GM12878 (cell line): Measurements from ENCODE around the gene KRTAP21-2. TPM values are rescaled to one million over a fixed set of nuclear protein-coding genes. Genes with fewer than 3 reads are reported as not detected.

Experiments used
- ATAC-seq: fragments of 200-7000 bp; cut with Tn5 transposase; 3 replicates; pipeline ENCODE4 v1.9.1; 2020; ENCODE audit warnings: mild to moderate bottlenecking, moderate library complexity
- BruUV-seq: library from RNA; stranded (reverse); fragments of 400-500 nt; replicated peaks from 2 replicates; lab custom pipeline; 2021; lab: Mats Ljungman, UMichigan
- CTCF ChIA-PET: fragments of 300-600 bp; sonication (Branson Sonifier 250); formaldehyde crosslinking; extraction: SDS; loops from one replicate; lab custom pipeline; 2021; ENCODE audit warnings: inconsistent platforms; lab: Yijun Ruan, JAX
- POLR2A ChIA-PET: fragments of 350-600 bp; formaldehyde crosslinking; extraction: SDS; loops from one replicate; lab custom pipeline; 2021; ENCODE audit warnings: inconsistent platforms; lab: Charles Lee
- RAD21 ChIA-PET: fragments of 300-600 bp; sonication (Branson Sonifier 250); formaldehyde crosslinking; loops from one replicate; lab custom pipeline; 2023; ENCODE audit warnings: antibody characterized with exemption; ENCODE audit not compliant: unreplicated experiment; lab: Charles Lee
- SMC1A ChIA-PET: fragments of 300-600 bp; sonication (Branson Sonifier 250); formaldehyde crosslinking; loops from one replicate; lab custom pipeline; 2023; ENCODE audit not compliant: unreplicated experiment, uncharacterized antibody; lab: Charles Lee
- DNase-seq: peaks from one replicate; pipeline ENCODE4 v3.0.0-alpha.2; 2011; ENCODE audit warnings: low read depth, low spot score
- FAIRE-seq: peaks from 3 replicates; lab custom pipeline; 2011; peaks lifted over from hg19 to GRCh38; lab: Jason Lieb, UNC
- H2AFZ ChIP-seq: 2 replicates; pipeline ENCODE4 v1.6.0; 2011; ENCODE audit warnings: low read depth, low read length, control low read depth; ENCODE audit not compliant: control insufficient read depth
- H3K27ac ChIP-seq: 2 replicates; pipeline ENCODE4 v1.5.1; 2011; ENCODE audit warnings: control low read depth; ENCODE audit not compliant: control insufficient read depth, insufficient read depth
- H3K27me3 ChIP-seq, 2 experiments: replicated peaks in 1 of 2; 2 replicates each; pipeline versions ENCODE4 v1.6.0 to v1.6.1; 2011; ENCODE audit warnings: low read length in 1 of 2; ENCODE audit not compliant: control insufficient read depth in 2 of 2, insufficient read depth in 2 of 2
- H3K36me3 ChIP-seq, 2 experiments: 2 replicates each; pipeline ENCODE4 v1.5.1; 2011; ENCODE audit warnings: low read length in 1 of 2; ENCODE audit not compliant: control insufficient read depth in 2 of 2, insufficient read depth in 2 of 2
- H3K4me1 ChIP-seq: 2 replicates; pipeline ENCODE4 v1.6.1; 2011; ENCODE audit warnings: mild to moderate bottlenecking, low read length, moderate library complexity, mixed read lengths; ENCODE audit not compliant: control insufficient read depth, insufficient read depth
- H3K4me2 ChIP-seq: 2 replicates; pipeline ENCODE4 v1.6.0; 2011; ENCODE audit warnings: control low read depth; ENCODE audit not compliant: control insufficient read depth, insufficient read depth
- H3K4me3 ChIP-seq: fragments of 200-600 bp; sonication (generic); 2 replicates; pipeline ENCODE4 v1.5.1; 2016
- H3K79me2 ChIP-seq: 2 replicates; pipeline ENCODE4 v1.6.0; 2011; ENCODE audit warnings: low read length; ENCODE audit not compliant: control insufficient read depth, insufficient read depth
- H3K9ac ChIP-seq: 2 replicates; pipeline ENCODE4 v1.8.0; 2011; ENCODE audit warnings: low read length, control low read depth, mixed read lengths; ENCODE audit not compliant: control insufficient read depth, insufficient read depth
- H3K9me3 ChIP-seq: replicated peaks from 3 replicates; pipeline ENCODE4 v1.5.1; 2011; ENCODE audit warnings: mild to moderate bottlenecking, low read length; ENCODE audit not compliant: control insufficient read depth, insufficient read depth
- H4K20me1 ChIP-seq: 2 replicates; pipeline ENCODE4 v1.6.0; 2011; ENCODE audit not compliant: control insufficient read depth, insufficient read depth
- BCL3 ChIP-seq: IDR thresholded peaks from 2 replicates; pipeline ENCODE4 v1.6.1; 2011; ENCODE audit warnings: borderline replicate concordance, low read depth, mild to moderate bottlenecking, moderate library complexity, low read length; ENCODE audit not compliant: insufficient read depth, poor library complexity, severe bottlenecking
- CHD4 ChIP-seq: fragments of 200-600 bp; sonication (generic); IDR thresholded peaks from 2 replicates; pipeline ENCODE4 v1.6.1; 2016; ENCODE audit warnings: mild to moderate bottlenecking
- HCFC1 ChIP-seq: fragments of 150-350 bp; IDR thresholded peaks from 2 replicates; pipeline ENCODE4 v1.6.1; 2014; ENCODE audit warnings: low read length
- IKZF2 ChIP-seq, 2 experiments: fragments of 450-650 bp; IDR thresholded peaks; 2 replicates each; pipeline ENCODE4 v1.6.1; 2017; ENCODE audit warnings: mild to moderate bottlenecking in 2 of 2, moderate library complexity in 2 of 2
- MEF2A ChIP-seq: IDR thresholded peaks from 2 replicates; pipeline ENCODE4 v1.6.1; 2011; ENCODE audit warnings: low read depth, mild to moderate bottlenecking, low read length, moderate library complexity; ENCODE audit not compliant: insufficient read depth
- MEF2B ChIP-seq: fragments of 450-650 bp; IDR thresholded peaks from 2 replicates; pipeline ENCODE4 v1.6.1; 2018; ENCODE audit warnings: mild to moderate bottlenecking, moderate library complexity; ENCODE audit not compliant: partially characterized antibody, poor library complexity, severe bottlenecking
- TCF3 ChIP-seq: IDR thresholded peaks from 2 replicates; pipeline ENCODE4 v1.6.1; 2012; ENCODE audit warnings: low read depth, mild to moderate bottlenecking, low read length, borderline replicate concordance; ENCODE audit not compliant: insufficient read depth
- YY1 ChIP-seq: IDR thresholded peaks from 2 replicates; pipeline ENCODE4 v1.6.1; 2011; ENCODE audit warnings: low read depth, mild to moderate bottlenecking, low read length
- ZBTB33 ChIP-seq: fragments of 450-650 bp; IDR thresholded peaks from 2 replicates; pipeline ENCODE4 v1.6.1; 2017; ENCODE audit warnings: mild to moderate bottlenecking
- WGBS: methylation state at CpG from one replicate; pipeline ENCODE4 v1.1.6; 2016; ENCODE audit warnings: low lambda C conversion rate; ENCODE audit not compliant: insufficient replicate concordance, insufficient coverage; ENCODE audit errors: missing lambda C conversion rate; 5-methylcytosine and 5-hydroxymethylcytosine counted together
- in situ Hi-C: fragments of 300-500 bp; cut with MboI; formaldehyde crosslinking; loops from 9 replicates; pipeline ENCODE4 v1.14.3; 2018; ENCODE audit warnings: mixed read lengths
- intact Hi-C: fragments of 100-400 bp; cut with micrococcal nuclease; formaldehyde crosslinking; loops from one replicate; pipeline ENCODE4 v1.14.2; 2022; ENCODE audit not compliant: unreplicated experiment
- polyA plus RNA-seq, 11 experiments: library from polyadenylated mRNA; depleted of rRNA in 4 of 11; unstranded in 6 of 11; stranded (reverse) in 5 of 11; fragments of >200 nt; fragmentation: Nextera tagmentation in 4 of 11; fragmentation: Illumina TruSeq in 1 of 11; extraction: Ambion mirVana in 4 of 11; extraction: Trizol in 1 of 11; gene quantifications; 1 replicate in 1 of 11; 2 replicates in 10 of 11; pipeline versions ENCODE4 v1.2.1 to v1.2.3, GENCODE V29; 2011 to 2016; ENCODE audit warnings: inconsistent platforms in 2 of 11, missing spikeins in 2 of 11, low read depth in 1 of 11
- total RNA-seq, 4 experiments: library from RNA; depleted of rRNA in 3 of 4; stranded (reverse); fragments of >200 nt in 3 of 4; fragmentation: Illumina TruSeq in 1 of 4; extraction: Trizol in 1 of 4; gene quantifications; 2 replicates each; pipeline versions ENCODE4 v1.2.1 to v1.2.3, GENCODE V29; 2013 to 2021
- TF ChIP-seq, protein P1 (sequence below): IDR thresholded peaks from 2 replicates; pipeline ENCODE4 v1.6.1; 2011; ENCODE audit warnings: mild to moderate bottlenecking, low read depth, low read length, moderate library complexity; ENCODE audit not compliant: insufficient replicate concordance
- TF ChIP-seq, protein P2 (sequence below): IDR thresholded peaks from 2 replicates; pipeline ENCODE4 v1.6.1; 2011; ENCODE audit warnings: borderline replicate concordance, low read depth, mild to moderate bottlenecking, moderate library complexity, mixed read lengths, low read length; ENCODE audit not compliant: insufficient read depth; ENCODE audit errors: extremely low read length

Gene KRTAP21-2
- total and polyA plus RNA-seq, 10 of the 15 experiments (the other 5 are each of a cell fraction or from before 2014, with no cell fraction given) = not detected

GRCh38 chr21:30779249-30779648 lies 32.2 kb upstream of the KRTAP21-2 start:
- no peak for FAIRE-seq
- in situ Hi-C loops = no loop called here
- ChIA-PET RAD21 (no interaction called here), POLR2A (no interaction called here), CTCF (no interaction called here), SMC1A (no interaction called here)
- Histone ChIP-seq H3K36me3 (no peaks in the 10 kb centered on the region), H4K20me1 (no peaks in the 10 kb centered on the region), H3K27me3 (no peaks in the 10 kb centered on the region), H3K9me3 (no peaks in the 10 kb centered on the region), H3K4me3 (no peak overlapping the region), H3K4me2 (no peak overlapping the region), H3K79me2 (no peaks in the 10 kb centered on the region), H3K9ac (no peak overlapping the region), H3K27ac (no peak overlapping the region), H2AFZ (no peak overlapping the region), H3K4me1 (no peaks in the 10 kb centered on the region)
- intact Hi-C loops = no loop called here
- no TSS peak for BruUV-seq
- DNase-seq = no peak
- TF ChIP-seq IKZF2 (IDR thresholded peaks at IDR 0.05) (no peak), YY1 (no peak), MEF2A (no peak), BCL3 (no peak), CHD4 (no peak), TCF3 (no peak), MEF2B (no peak), HCFC1 (no peak), ZBTB33 (no peak)
- TF ChIP-seq, protein P1, sequence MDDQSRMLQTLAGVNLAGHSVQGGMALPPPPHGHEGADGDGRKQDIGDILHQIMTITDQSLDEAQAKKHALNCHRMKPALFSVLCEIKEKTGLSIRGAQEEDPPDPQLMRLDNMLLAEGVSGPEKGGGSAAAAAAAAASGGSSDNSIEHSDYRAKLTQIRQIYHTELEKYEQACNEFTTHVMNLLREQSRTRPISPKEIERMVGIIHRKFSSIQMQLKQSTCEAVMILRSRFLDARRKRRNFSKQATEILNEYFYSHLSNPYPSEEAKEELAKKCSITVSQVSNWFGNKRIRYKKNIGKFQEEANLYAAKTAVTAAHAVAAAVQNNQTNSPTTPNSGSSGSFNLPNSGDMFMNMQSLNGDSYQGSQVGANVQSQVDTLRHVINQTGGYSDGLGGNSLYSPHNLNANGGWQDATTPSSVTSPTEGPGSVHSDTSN = no peak
- TF ChIP-seq, protein P2, sequence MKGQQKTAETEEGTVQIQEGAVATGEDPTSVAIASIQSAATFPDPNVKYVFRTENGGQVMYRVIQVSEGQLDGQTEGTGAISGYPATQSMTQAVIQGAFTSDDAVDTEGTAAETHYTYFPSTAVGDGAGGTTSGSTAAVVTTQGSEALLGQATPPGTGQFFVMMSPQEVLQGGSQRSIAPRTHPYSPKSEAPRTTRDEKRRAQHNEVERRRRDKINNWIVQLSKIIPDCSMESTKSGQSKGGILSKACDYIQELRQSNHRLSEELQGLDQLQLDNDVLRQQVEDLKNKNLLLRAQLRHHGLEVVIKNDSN = no peak
- 0% methylated on average over 1 of the region's 1 CpG for WGBS
- ATAC-seq = no peak
